ENCODE data around the gene ANKFN1.

GRCh38 chr17:56292578-56292977 is 139.3 kb downstream of the ANKFN1 start:
- TF ChIP-seq CTCF (conservative IDR thresholded peaks at IDR 0.05) (no peak), ZFX (IDR thresholded peaks at IDR 0.05) (no peak)

All from C4-2B (cell line).